NCI-H146 (cell line): Measurements from ENCODE around the gene TRIM26.

Source experiments
- DNase-seq: peaks from one replicate; lab custom pipeline; 2025; lab: John Stamatoyannopoulos, UW

Gene TRIM26

GRCh38 chr6:30207619-30208295 lies 5.4 kb downstream of the TRIM26 start:
- no peak for DNase-seq

DNA sequence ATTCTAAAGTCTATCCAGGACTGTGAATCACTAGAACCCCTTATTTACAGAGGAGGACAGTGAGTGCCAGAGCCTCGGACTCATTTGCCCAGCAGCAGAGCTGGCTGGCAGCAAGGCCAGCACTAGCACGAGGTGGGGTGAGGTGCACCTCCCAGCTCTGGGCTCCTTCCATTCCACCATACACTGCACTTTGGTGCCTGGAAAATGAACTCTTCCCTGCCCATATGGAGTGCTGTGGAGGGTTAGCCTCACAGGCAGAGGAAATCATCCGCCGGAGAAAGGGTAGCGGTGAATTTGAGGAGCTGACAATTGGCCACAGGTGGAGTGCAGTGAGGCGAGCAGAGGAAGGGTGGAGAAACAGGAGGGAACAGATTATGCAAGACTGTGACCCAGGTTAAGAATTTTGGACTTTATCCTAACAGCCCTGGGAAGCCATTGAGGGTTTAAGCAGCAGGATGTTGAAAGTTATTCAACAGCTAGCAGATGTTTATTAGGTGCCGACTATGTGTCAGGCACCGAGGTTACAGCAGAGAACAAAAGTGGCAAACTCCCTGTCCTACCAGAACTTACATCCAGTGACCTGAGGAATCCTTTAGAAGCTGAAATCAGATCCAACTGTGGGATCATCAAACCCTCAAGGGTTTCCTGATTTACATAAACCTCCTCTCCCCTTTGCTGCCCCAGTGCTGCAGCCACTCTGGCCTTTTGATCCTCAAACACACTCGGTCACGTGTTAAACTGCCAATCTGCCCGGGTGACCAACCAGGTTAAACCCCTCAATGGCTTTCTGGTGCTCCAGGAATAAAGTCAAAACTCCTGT lies 6.2 kb downstream of the TRIM26 start:
- DNase-seq, result no peak

DNA sequence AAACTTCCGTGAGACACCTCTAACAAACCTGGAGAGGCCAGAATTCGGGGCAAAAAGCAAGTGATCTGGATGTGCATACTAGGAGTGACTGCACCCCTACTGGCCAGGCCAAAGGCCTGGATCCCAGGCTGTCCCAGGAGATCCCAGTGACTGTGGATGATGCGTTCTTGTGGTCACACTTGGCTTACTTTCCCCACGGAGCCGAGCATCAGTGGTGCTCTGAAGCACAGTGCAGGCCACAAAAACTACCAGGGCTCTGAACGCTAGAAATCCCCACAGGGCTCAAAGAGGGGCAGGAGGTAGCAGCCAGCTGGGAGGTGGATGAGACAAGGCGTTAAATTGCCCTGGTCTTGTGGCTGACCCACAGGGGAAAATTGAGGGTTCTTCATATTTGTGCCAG lies 7.1 kb downstream of the TRIM26 start:
- DNase-seq, result no peak

GRCh38 chr6:30204116-30204515 lies 9.1 kb downstream of the TRIM26 start:
- DNase-seq, result no peak

- no peak for DNase-seq
Observed at GRCh38 chr6:30202366-30202765, 10.8 kb downstream of the TRIM26 start.

- DNase-seq, result no peak
Observed at GRCh38 chr6:30200551-30201281, 12.5 kb downstream of the TRIM26 start.

DNA sequence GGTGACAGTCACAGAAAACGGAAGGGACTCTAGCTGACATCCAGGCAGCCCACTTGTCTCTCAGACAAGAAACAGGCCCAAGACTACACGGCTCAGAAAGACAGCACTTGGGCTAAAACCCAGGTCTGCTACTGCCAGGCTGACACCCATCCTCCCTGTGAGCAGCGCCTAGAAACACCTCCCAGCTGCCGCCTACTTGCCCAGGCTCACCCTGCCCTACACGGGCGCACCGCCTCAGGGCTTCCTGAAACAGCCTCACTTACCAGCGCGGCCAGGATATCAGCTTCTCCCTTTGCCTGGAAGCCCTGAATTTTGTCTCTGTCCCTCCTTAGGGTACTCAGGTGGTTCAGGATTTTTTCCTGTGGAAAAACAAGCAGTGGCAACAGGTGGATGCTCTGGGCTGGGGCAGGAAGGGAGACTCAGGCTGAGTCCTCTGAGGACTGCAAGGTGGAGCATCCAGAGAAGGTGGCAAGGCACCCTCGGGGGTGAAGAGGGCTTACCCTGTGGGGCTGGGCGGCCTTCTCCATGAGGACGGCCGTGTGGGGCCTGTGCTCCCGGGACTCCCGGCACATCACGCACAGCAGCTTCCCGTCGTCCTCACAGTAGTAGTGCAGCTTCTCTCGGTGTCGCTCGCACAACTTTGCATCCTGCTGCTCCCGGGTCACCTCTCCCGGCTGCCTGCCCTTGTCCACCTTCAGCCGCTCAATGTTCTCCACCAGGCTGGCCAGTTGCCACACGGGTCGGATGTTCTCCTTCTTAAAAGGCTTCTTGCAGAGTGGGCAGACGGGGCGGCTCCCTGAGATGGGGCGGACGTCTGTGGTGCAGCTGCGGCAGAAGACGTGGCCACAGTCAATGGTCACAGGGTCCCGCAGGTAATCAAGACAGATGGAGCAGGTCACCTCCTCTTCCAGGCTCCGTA lies 14.8 kb downstream of the TRIM26 start:
- no peak for DNase-seq

- DNase-seq, result no peak
Observed at GRCh38 chr6:30196376-30196775, 16.8 kb downstream of the TRIM26 start.

DNA sequence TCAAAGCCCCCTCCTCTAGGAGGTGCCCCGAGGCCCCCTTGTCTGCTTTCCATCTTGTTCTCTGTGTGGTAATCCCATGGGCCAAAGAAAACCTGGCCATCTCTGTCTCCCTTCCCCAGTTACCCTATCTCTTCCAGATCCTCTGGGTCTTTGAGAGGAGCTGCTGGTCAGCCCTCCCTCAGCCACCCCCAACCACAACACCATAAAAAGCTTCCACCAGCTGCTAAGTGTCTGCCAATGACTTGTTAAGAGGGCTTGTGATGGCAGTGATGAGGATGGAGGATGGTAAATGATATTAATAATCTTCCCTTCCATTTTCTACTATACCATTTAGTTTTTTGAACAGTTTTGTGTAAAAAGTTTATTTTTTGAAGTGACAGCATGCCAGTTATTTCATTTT lies 17.3 kb downstream of the TRIM26 start:
- DNase-seq, result no peak

GRCh38 chr6:30194797-30195690 lies 18.2 kb downstream of the TRIM26 start:
- no peak for DNase-seq

DNA sequence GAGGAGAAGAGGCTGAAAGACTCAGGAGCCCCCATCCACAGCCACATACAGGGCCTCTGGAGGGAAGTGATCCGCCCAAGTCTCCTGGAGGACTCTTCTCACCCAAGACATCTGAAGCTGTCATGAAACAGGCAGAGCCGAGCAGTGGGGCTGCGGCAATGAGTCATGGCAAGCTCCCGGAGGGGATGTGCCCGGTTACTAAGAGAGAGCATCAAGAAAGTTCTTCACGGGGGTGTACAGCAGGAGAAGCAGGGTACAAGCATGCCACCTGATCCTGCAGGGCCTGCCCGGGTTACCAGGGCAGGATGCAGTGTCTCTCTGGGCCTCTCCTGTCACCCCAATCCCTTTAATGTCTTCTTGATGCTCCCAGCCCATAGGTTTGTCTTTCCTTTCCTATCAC lies 21.1 kb downstream of the TRIM26 start:
- DNase-seq, result no peak

DNA sequence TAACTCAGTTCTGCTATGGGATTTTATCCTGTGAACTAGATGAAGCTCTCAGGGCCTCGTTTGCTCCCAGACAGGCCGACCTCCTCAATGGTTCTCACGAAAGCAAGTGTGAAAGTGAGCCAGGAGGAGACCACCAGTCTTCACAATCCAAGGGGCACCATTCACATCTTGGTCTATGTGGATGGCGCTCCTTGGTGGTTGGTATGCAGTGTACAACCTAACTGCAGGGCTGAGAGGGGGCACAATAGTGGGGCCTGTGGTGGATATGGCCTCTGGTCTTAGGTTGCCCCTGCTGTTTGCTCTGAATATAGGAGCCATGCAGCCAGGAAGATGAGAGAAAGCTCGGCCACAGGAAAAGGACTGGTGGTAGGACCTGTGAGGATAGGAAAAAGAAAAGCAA lies 24.7 kb downstream of the TRIM26 start:
- DNase-seq, result no peak

DNA sequence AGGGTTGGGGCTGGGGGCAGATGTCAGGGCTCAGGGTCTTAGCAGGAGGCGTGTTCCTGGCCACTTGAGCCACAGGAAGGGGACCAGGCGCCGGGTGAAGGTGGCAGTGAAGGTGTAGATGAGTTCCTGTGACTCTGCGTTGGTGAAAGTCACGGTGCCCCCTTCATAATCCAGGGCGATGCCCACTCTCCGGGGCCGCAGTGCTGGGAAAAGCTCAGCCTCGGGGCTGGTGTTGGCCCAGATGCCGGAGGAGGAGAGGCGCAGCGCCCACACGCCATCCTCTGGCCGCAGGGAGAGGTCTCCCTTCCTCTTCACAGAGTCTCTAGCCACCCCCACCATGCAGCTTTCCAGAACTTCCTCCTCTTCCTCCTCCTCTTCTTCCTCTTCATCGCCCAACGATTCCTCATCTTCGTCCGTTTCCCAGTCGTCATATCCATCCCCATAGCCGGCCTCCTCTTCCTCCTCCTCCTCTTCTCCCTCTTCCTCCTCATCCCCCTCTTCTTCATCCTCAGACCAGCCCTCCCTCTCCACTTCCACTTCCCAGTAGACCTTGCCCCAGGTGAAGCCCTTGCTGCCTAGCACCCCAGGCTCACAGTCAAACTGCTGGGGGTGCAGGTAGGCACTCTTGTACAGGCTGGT lies 27.2 kb downstream of the TRIM26 start:
- DNase-seq, result no peak

GRCh38 chr6:30184417-30185031 lies 28.7 kb downstream of the TRIM26 start:
- DNase-seq, result no peak

- DNase-seq, result no peak
Observed at GRCh38 chr6:30180145-30180544, 33.1 kb downstream of the TRIM26 start.

GRCh38 chr6:30178837-30179236 lies 34.4 kb downstream of the TRIM26 start:
- no peak for DNase-seq

GRCh38 chr6:30175765-30176164 lies 37.4 kb downstream of the TRIM26 start:
- DNase-seq, result no peak

GRCh38 chr6:30172681-30173080 lies 40.5 kb downstream of the TRIM26 start:
- DNase-seq, result no peak

DNA sequence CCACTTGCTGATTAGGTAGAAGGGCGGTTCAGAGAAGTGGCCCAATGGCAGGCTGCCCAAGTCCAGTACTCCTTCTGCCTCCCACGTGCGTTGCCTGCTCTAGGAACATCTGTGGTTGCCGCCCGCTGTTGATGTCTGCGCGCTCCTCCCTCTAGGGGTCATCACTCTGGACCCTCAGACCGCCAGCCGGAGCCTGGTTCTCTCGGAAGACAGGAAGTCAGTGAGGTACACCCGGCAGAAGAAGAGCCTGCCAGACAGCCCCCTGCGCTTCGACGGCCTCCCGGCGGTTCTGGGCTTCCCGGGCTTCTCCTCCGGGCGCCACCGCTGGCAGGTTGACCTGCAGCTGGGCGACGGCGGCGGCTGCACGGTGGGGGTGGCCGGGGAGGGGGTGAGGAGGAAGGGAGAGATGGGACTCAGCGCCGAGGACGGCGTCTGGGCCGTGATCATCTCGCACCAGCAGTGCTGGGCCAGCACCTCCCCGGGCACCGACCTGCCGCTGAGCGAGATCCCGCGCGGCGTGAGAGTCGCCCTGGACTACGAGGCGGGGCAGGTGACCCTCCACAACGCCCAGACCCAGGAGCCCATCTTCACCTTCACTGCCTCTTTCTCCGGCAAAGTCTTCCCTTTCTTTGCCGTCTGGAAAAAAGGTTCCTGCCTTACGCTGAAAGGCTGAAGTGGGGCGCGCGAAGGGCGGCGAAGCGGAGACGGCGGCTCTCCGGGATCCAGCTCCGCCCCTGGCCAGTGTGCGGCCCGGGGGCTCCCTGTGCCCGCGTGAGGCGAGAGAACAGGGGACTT lies 41.3 kb downstream of the TRIM26 start:
- DNase-seq, result peak; percentile 18
